Hematopoietic multipotent progenitor cell (in vitro differentiated cells): ENCODE data around the gene CTBP1. TPM values are rescaled to one million over a fixed set of nuclear protein-coding genes. Genes with fewer than 3 reads are reported as not detected.
A peak's percentile ranks its signal among the peaks of the same experiment; 100 is the strongest.
"Not testable (repeated sequence)": the region's sequence is repeated elsewhere in the genome, so short reads cannot be mapped to it uniquely, and the experiment has no call there.

ENCODE experiments used
- DNase-seq, 3 donors: peaks; one replicate each; pipeline ENCODE4 v3.0.0-alpha.2; 2011 to 2015; ENCODE audit warnings: low read depth in 2 of 3, low spot score in 2 of 3
- total RNA-seq: library from RNA; depleted of rRNA; stranded (reverse); fragments of >200 nt; gene quantifications from one replicate; pipeline ENCODE4 v1.2.3, GENCODE V29; 2012

CTBP1 gene
- 626 TPM for total RNA-seq

DNA sequence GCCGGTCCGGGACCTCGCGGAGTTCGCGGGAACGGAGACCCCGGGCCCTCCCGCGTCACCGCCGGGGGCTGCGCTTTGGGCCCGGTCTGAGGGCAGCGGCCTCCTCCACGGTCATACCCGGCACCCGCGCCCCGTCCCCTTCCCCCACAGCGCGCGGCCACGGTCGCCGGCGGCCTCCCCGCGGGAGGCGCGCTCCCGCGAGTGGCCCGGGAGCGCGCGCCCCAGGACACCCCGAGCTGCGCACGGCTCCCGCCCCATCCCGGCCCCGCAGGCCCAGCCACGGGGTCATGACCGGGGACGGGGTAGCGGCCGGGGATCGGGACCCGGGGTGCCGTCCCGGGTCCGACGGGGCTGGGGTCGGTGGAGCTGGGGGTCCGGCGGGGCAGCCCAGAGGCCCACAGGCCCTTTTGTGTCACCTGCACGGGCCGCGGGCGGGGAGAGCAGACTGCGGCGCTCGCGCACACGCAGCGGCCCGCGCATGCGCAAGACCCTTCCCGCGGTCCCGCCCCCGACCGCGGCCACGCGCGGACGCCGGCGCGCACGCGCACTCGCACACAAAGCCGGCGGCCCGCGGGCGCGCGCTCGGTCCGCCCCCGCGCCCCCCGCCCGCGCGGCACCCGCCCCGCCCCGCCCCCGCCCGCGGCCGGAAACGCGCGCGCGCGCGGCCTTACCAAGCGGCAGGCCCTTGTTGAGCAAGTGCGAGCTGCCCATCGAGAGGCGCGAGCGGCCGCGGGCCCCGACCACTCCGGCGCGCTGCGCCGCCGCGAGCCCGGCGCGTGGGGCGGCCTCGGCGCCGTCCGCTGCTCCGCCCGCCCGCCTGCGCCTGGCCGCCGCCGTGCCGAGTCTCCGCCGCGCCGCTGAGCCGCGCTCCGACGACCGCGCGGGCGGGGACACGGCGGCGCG lies at the start of gene CTBP1:
TSS of gene CTBP1 (minus strand) at position 886 of the 903 bp plus-strand sequence. CDS start 7,799 bp downstream, outside the sequence.
- DNase-seq = peak; percentile 87 to 96 (median 88)

DNA sequence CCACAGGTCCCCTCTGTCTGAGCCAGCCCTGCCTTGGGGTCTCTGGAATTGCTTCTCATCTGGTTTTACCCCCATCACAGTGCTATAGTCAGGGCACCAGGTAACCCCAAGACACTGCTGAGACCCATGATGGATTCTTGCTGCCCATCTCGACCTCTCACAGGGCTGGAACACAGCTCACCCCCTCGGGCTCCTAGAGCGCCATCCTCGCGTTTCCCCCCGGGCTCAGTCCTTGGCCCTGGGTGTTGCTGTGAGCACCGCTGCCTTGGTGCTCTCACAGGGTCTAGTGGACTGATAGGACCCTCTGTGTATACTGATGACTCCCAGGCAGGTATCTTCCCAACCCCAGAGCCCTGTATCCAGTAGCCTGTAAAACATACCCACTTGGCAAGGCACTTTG lies 49.5 kb upstream of the CTBP1 start:
- DNase-seq = no peak

DNA sequence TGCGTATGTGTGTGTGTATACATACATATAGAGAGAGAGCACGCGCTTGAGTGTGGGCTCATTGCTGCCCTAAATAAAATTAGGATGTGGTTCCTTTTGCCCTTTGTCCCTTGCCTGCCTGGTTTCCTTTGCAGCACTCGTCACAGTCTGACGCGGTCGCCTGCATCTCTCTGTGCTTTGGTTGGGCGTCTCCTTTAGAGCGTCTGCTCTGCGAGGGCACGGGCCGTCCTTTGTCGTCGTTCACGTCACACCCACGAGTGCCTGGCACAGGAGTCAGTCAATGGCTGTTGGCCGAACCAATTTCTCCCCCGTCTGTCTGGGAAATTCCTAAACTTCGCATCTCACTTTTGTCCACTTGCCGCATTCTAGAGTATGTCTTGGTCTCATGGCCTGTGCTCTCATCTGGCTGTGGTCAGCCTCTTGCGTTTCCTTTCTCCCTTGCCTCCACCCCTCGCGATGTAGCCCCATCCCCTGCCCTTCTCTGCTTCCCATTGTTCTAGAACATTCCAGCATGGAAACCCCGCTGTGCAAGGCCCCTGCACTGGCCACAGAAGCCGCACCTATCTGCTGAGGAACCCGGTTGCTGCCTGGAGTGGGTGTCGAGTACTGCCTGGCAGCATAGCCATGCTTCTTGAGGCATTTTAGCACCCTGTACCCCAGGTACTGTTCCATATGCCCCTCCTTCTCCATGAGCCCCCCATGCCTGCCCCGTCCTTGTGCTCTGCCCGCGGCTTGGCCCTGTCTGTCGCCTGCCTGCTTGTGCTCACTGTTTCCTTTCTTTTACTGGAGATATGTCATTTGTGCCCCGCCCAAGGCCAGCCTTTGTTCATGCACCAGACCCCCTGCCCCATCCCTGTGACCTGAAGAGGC lies 48.8 kb upstream of the CTBP1 start:
- DNase-seq = no peak

DNA sequence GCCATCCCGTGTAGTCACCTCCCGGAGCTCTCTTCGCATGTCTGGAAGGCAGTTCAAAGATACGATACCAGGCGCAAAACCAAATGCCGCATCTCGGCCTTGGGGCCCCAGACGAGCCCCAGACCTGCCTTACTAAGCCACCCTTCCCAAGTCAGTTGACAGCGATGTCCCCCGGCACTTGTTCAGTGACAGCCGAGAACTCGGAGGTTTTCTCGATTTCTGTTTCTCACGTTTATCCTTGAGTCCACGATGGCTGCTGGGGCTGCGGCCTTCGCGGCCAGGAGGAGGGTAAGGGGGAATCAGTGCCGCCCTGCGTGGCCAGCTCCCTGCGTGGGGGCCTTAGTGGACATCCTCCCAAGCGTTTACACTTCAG lies 48.1 kb upstream of the CTBP1 start:
- DNase-seq = no peak

DNA sequence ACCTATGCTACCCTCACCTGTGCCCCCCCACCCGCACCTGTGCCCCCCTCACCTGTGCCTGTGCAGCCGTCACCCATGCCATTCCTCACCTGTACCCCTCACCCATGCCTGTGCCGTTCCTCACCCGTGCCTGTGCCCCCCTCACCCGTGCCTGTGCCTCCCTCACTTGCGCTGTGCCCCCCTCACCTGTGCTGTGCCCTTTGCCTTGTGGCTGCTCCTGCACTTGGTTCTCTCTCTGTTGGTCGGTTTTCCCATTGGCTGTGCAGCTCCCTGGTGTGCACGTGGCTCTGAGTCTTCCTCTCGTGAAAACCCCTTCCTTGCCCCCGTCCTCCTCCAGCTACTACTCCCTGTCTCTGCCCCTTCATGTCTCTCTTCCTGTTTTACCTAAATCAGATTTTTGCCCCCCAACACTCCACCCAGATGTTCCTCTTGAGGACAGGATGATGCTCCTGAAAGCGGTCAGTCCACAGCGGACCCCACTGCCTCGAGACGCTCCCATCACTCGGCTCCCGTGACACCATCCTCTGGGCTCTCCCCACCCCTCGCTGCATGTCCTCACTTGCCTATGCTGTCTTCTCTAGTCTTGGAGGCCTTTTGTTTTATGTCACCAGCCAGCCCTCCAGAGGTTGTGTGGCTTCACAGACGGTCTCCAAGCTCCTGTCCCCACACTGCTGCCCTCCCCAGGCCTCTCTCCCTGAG lies 47.5 kb upstream of the CTBP1 start:
- DNase-seq = no peak

DNA sequence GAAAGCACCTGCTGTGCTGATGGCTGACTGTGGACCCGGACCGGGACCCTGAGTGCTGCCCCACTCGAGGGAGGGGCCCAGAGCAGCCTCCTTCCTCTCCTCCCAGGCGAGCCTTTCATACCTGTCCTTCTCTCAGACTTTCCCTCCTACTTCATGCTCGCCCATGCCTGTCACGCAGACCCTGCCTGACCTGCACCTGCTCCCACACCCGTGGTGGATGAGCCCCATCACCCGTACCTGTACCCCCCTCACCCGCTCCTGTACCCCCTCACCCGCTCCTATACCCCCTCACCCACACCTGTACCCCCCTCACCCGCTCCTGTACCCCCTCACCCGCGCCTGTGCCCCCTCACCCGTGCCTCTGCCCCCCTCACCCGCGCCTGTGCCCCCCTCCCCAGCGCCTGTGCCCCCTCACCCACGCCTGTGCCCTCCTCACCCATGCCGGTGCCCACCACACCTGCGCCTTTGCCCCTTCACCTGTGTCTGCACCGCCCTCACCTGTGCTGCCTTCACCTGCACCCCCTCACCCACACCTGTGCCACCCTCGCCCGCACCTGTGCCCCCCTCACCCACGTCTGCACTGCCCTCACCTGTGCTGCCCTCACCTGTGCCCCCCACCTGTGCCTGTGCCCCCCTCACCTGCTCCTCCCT lies 46.6 kb upstream of the CTBP1 start:
- no peak for DNase-seq

DNA sequence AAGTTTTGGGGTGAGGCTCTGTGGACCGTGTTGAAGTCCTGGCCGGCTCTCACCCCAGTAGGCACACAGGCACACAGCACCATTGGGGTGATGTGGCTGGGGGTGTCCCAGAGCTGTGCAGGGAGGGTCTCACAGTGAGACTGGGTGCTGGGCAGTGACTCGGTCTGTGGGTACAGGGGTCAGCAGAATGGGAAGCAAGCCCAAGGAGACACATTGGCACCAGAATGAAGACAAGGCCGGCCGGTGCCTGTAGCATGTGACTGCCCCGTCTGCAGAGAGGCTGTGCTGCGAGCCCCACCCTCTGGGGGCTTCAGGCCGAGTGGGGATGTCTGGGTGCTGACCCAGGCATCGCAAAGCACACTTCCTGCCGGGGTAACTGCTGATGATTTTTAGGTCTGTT lies 46.0 kb upstream of the CTBP1 start:
- DNase-seq = no peak

DNA sequence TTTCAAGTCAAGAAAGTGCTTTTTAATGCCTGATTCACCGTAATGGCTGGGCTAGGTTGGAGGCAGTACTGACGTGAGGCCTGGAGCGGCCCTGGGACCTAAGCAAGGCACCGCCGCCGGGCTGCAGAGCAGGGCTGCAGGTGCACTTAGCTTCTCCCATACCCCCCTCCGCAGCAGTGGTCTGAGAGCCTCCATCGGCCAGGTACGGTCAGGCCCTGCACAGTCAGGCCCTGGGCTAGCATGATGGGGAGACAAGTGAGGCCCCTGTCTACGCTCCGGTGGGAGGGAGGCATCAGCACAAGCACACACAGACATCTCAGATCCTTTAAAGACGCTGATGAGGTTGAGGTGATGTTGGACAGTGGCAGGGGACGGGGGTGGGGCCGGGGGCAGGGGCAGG lies 45.5 kb upstream of the CTBP1 start:
- DNase-seq = no peak

DNA sequence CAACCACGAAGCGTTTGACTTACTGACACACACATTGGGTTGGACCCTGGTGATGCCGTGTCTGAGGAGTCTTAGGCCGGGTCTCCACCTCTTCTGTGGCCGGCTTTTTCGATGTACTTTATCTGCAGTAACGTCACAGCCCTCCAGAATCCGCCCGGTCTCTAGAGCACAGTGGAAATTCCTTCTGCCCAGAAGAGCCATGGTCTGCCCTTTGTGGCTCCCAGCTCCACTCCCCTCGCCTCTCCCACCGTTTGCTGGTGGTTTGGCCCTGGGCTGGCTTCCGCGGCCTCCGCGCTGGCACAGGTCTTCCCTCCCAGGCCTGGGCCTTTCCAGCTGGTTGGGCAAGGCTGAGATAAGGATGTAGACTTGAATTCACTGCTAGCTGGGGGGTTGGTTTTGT lies 45.1 kb upstream of the CTBP1 start:
- no peak for DNase-seq

DNA sequence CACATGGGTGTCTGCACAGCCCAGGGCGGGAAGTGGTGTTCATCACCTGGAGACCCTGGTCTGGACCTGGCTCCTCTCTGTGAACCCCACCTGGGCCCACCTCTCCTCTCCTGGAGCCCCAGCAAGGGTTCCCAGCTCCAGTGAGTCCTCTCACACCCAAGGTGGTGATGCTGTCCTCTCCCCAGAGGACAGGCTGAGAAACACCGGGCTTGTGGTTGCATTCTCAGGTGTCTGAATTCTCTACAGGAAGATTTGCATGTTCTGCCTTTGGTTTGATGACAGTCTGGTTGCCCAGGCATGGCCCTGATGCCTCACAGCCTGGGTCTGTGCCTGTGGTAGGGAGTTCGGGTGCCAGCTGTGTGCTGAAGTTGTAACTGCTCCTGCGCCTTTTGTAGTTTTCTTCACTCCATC lies 44.6 kb upstream of the CTBP1 start:
- no peak for DNase-seq

DNA sequence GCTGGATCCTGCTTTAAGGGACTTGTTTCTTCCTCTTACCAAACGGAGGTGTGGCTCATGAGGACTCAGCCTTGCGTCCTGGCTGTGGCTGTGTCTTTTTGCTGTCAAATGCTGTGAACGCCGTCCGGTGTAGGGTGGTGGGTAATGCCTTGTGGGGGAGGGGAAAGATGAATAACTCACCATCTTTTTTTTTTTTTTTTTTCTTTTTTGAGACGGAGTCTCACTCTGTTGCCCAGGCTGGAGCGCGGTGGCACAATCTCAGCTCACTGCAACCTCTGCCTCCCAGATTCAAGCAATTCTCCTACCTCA lies 43.7 kb upstream of the CTBP1 start:
- not testable (repeated sequence) for DNase-seq

DNA sequence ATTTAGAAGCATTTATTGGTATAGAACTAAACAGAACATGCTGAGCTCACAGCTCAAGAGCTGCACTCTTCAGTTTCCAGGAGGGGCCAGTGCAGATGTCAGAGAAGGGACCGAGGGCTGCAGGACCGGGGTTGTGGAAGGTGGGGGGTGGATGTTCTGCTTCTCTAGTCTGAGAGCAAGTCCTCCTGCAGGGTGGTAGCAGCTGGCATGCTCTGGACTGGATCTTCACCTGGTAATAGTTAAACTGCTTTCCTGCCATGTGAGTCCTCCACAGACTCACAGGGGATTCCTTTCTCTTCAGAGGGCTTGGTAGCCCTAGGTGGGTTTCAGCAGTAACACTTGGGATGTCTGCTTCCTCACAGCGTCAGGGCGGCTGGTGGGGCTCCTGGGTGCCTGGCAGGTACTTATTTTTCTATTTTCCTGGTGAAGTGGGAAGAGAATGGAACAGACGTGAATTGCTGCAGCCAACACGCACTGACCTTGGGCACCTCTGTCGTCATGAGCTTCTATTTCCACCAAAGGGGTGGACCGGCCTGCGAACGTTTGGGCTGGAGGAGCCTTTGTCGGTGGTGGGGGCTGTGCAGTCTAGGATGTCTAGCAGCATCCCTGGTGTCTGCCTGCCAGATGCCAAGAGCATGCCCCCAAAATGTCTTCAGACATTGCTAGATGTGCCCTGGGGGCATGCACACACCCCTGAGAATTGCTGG lies 43.2 kb upstream of the CTBP1 start:
- no peak for DNase-seq

DNA sequence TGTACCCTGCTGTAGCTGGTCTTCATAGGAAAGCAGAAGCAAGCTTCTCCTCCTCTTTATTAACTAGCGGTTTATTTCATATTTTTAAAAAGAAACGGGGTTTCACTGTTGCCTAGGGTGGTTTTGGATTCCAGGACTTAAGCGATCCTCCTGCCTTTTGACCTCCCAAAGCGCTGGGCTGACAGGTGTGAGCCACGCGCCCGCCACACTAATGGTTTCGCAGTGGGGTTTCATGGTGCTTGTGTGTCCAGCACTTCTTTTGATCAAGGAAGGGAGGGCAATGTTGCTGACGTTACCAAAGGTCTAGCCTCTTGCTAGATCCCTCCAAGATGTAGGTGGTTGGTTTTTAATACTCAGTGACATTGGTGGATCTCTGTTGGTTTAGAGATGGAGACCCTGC lies 42.2 kb upstream of the CTBP1 start:
- no peak for DNase-seq

DNA sequence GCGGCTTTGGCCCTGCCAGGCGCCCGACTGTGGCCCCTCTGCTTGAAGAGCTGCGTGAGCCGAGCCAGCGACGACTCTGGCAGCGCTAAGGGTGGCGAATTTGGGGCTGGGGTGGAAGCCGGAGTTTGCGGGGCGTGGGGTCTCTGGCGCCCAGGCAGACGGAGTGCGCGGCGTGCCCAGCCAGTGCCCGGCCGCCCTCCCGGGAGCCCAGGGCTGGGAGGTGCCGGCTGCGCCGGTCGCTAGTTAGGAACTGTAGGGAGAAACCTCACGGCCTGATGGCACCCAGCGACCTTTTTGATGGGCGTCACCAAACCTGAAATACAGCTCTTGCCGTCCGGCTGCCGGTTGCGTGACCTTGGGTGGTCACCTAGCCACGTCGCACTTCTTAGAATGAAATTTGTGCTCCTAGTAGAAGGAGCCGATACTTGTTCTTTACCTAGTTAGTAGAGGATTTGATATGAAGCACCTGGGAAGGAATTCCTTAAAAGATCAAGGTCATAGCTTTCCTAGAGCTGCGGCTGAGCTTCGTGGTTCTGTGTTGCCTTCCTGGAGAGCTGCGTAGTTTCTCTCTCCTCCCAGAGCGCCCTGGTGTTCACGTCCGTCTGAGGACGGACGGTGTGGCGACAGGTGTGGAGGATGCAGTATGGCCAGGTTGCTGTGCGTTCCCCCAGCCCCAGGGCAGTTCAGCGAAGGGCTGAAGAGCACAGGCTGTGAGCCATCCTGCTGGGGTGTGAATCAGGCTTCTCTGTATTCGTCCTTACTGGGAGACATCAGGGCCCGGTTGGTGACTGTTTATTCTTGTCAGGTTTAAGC lies 41.4 kb upstream of the CTBP1 start:
- DNase-seq = peak in 1 of 3 donors; percentile 6

DNA sequence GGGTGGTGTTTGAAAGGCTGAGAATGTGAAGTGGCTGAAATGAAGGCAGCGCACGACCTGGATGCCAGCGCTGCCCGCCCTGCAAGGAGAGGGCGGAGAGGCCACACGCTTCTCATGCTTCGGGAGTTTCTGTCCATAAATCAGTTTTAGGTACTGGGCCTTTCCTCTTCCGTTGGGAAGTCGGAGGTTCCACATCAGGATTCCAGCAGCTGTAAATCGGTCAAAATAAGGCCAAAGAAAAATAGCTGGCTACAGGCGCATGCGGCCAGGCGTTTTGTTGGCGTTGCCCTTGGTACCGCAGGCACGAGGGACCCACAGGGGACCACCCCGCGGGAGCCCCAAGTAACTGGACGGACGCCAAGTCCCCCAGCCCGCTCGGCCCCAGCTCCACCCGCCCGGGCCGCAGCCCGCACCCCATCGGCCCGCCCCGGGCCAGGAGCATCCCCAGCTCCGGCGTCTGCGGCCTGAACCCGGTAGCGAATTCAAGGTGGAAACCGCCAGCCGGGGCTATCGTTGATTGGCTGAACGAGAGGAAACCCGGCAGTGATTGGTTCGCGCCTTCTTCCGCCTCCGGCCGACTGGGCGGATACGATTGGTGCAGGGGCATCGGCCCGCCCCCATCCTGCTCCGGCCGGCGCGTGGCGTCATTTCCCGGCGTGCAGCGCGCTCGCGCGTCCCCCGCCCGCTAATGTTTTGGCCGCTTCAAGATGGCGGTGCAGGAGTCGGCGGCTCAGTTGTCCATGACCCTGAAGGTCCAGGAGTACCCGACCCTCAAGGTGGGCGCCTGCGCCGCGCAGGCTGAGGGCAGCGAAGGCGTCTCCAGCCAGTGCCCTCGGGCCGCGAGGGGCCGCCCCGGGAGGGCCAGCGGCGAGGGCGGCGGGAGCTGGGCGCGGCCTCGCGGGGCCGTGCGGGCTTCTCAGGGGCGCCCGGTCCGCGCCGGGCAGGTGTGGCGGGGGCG lies 40.6 kb upstream of the CTBP1 start, which contains the start of gene MAEA:
TSS of gene MAEA (plus strand) at position 685 of the 958 bp plus-strand sequence. CDS start at position 708, 23 bp downstream.
- DNase-seq = peak; percentile 90 to 97 (median 96)

DNA sequence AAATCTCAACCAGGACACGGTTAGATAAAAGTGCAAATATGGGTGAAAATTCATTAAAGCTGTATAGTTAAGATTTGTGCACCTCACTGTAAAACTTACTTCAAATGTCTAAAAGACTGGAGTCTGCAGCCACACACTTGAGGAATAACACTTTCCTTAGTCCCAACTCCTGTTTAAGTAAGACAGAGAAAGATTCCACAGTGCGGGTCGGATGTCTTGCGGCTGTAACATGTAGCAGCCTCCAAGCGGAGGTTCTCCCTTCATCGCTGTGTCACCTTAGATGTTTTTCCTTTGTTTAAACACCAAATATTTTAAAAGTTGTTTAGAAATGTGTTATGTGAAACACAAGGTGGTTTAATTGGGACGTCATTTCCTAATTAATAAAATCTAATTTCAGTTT lies 39.9 kb upstream of the CTBP1 start:
- DNase-seq = no peak

DNA sequence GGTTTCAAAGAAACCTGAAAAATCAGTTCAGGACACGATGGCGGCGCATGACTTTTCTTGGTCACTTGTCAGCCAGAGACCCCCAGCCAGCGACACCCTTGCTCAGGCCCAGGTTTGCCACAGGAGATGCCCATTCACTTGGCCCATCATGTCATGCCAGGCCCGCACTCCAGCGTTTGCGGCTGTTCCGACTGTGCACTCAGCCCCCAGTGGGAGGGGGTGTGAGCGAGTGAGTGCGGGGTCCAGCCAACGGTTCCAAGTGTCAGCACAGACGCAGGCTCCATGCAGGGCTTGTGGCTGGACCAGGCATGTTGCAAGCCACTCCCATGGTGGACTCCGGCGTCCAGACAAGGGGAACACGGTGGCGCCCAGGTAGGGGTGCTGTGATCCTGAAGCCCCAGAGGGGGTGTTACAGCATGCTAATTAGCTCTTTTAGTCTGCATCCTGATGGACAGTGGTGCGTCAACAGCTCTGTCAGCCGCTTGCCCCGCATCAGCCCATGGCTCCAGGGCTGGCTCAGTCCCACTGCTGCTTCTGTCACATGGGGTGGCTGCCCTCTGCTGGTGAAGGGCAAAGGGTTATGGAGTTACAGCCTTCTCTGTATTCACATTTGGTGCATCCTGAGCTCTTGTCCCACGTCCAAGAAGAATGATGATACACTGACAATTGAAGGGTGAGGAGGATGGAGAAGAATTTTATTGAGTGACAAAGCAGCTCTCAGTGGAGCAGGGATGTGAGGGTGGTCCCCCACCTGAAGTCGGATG lies 37.0 kb upstream of the CTBP1 start:
- DNase-seq = peak in 1 of 3 donors; percentile 19
